ENCODE results near the gene PITHD1.

PITHD1 gene

DNA sequence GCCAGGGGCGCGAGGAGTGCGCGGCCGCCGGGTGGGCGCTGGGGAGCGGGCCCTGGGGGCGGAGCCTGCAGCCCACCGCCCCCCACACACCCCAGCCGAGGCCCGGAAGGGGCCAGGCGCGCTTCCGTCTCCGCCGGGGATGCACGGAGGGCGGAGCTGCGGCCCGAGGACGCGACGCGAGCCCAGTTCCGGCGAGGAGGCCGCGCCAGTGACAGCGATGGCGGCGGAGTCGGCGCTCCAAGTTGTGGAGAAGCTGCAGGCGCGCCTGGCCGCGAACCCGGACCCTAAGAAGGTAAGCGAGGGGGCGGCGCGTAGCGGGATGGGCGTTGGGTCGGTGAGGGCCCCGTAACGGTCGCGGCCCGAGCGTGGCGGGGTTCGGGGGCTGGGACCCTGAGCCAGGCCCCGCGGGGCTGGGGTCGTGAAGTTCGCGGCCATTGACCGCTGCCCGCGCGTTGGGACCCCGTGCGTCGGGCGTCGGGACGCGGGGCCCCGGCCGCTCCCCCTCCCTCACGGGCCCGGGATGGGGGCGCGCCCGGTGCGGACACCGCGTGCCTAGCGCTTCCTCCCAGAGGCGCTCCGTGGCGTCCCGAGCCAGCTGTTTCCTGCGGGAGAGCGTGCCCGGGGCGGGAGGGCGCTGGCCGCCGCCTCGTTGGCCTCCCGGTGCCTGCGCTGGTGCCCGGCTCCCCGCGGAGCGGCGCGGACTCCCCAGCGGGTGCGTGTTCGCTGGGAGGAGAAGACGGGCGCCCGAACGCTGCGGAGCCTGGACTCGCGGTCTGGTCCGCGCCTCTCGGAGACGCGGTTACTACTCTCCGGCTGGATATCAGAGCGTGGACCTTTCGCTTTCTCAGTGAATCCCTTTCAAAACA is 34.7 kb upstream of the PITHD1 start, which contains the start of gene ELOA:
TSS of gene ELOA (plus strand) at position 185 of the 866 bp plus-strand sequence. CDS start at position 218, 33 bp downstream.
- no peaks in the 10 kb centered on the region for H3K36me3 ChIP-seq (ENCODE audit: insufficient read depth, low read length)
- H3K27me3 ChIP-seq (ENCODE audit: insufficient read depth, low read length, poor library complexity, severe bottlenecking): no peaks in the 10 kb centered on the region
- H3K9me3 ChIP-seq (ENCODE audit: insufficient read depth, low read depth, low read length): no peaks in the 10 kb centered on the region
- peaks cover 50% of the 10 kb centered on the region for H4K20me1 ChIP-seq (ENCODE audit: insufficient read depth, low read length, poor library complexity, severe bottlenecking)
- H3K9me2 ChIP-seq (replicated peaks; ENCODE audit: low read depth, low read length): no peaks in the 10 kb centered on the region
- TF ChIP-seq EZH2phosphoT487 (IDR thresholded peaks at IDR 0.05; ENCODE audit: borderline replicate concordance): no peak
- TF ChIP-seq, protein P1, sequence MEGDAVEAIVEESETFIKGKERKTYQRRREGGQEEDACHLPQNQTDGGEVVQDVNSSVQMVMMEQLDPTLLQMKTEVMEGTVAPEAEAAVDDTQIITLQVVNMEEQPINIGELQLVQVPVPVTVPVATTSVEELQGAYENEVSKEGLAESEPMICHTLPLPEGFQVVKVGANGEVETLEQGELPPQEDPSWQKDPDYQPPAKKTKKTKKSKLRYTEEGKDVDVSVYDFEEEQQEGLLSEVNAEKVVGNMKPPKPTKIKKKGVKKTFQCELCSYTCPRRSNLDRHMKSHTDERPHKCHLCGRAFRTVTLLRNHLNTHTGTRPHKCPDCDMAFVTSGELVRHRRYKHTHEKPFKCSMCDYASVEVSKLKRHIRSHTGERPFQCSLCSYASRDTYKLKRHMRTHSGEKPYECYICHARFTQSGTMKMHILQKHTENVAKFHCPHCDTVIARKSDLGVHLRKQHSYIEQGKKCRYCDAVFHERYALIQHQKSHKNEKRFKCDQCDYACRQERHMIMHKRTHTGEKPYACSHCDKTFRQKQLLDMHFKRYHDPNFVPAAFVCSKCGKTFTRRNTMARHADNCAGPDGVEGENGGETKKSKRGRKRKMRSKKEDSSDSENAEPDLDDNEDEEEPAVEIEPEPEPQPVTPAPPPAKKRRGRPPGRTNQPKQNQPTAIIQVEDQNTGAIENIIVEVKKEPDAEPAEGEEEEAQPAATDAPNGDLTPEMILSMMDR (conservative IDR thresholded peaks at IDR 0.05; ENCODE audit: low read length): no peak
- H3K4me3 ChIP-seq (ENCODE audit: low read length, poor library complexity, severe bottlenecking): peak within 1 kb of the TSS; percentile 89
- H3K9ac ChIP-seq (ENCODE audit: low read depth, low read length, poor library complexity, severe bottlenecking): peak within 1 kb of the TSS; percentile 86
- peak within 1 kb of the TSS; percentile 91 for H2AFZ ChIP-seq (ENCODE audit: low read length)
- H3F3A ChIP-seq (ENCODE audit: low read depth): no peaks in the 10 kb centered on the region
- peak within 1 kb of the TSS; percentile 97 for H3K4me2 ChIP-seq (ENCODE audit: low read depth, low read length, poor library complexity, severe bottlenecking)
- H3K4me1 ChIP-seq (ENCODE audit: insufficient read depth, low read length, poor library complexity, severe bottlenecking): peaks cover 35% of the 10 kb centered on the region
- peaks cover 51% of the 10 kb centered on the region for H3K79me2 ChIP-seq (ENCODE audit: insufficient read depth, low read length)

DNA sequence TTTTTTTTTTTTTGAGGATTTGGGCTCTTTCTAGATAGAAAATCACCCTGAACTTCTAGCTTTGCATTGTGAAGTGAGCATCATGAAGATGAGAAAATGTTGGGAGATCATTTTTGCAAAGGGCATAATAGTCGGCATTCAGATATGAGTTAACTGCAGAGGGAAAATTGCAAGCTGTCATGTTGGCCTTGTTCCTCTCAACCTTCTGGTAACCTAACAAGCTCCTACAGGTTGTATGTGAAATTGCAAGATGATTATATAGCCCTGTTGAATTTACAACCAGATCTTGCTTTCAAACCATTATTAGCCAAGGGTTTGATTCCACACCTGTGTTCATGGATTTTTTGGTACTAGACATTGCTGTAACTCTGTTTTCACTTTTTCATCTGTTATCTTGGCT is 32.7 kb upstream of the PITHD1 start:
- Histone ChIP-seq H4K20me1 (ENCODE audit: insufficient read depth, low read length, poor library complexity, severe bottlenecking) (peaks cover 59% of the 10 kb centered on the region), H3K36me3 (ENCODE audit: insufficient read depth, low read length) (peaks cover 12% of the 10 kb centered on the region; the same call in 1 of the 2 replicates), H3K27me3 (ENCODE audit: insufficient read depth, low read length, poor library complexity, severe bottlenecking) (no peaks in the 10 kb centered on the region), H2AFZ (ENCODE audit: low read length) (no peak overlapping the region), H3K4me2 (ENCODE audit: low read depth, low read length, poor library complexity, severe bottlenecking) (peak overlapping the region; percentile 97), H3K4me1 (ENCODE audit: insufficient read depth, low read length, poor library complexity, severe bottlenecking) (peaks cover 40% of the 10 kb centered on the region), H3F3A (ENCODE audit: low read depth) (no peaks in the 10 kb centered on the region), H3K9me3 (ENCODE audit: insufficient read depth, low read depth, low read length) (no peaks in the 10 kb centered on the region), H3K9ac (ENCODE audit: low read depth, low read length, poor library complexity, severe bottlenecking) (peak overlapping the region; percentile 86), H3K9me2 (replicated peaks; ENCODE audit: low read depth, low read length) (no peaks in the 10 kb centered on the region), H3K79me2 (ENCODE audit: insufficient read depth, low read length) (peaks cover 64% of the 10 kb centered on the region), H3K4me3 (ENCODE audit: low read length, poor library complexity, severe bottlenecking) (peak overlapping the region; percentile 89)
- TF ChIP-seq, protein P1 (conservative IDR thresholded peaks at IDR 0.05; ENCODE audit: low read length): peak; percentile 60
- no peak for TF ChIP-seq EZH2phosphoT487 (IDR thresholded peaks at IDR 0.05; ENCODE audit: borderline replicate concordance)

DNA sequence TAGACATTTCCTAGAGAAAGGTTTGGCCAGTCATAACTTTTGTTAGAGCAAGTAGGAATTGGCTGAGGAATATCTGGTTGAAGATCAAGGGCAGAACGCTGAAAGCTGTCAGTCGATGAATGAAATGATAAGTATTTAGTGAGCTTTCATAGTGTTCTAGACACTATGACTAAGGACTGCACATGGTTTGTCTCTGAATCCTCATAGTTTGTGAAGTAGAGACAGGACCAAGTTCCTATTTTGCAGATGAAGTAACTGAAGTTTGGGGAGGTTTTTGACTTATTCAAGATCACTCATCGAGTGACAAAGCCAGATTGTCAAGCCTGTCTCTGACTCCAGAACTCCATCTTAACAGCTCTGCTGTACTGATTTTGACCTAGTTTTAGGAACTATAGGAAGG is 30.2 kb upstream of the PITHD1 start:
- peaks cover 37% of the 10 kb centered on the region for H3K36me3 ChIP-seq (ENCODE audit: insufficient read depth, low read length)

More for the DNA sequence above, 30.2 kb upstream of the PITHD1 start:
- no peak overlapping the region for H3K9ac ChIP-seq (ENCODE audit: low read depth, low read length, poor library complexity, severe bottlenecking)
- TF ChIP-seq EZH2phosphoT487 (IDR thresholded peaks at IDR 0.05; ENCODE audit: borderline replicate concordance): no peak
- TF ChIP-seq, protein P1 (conservative IDR thresholded peaks at IDR 0.05; ENCODE audit: low read length): no peak
- H3K4me2 ChIP-seq (ENCODE audit: low read depth, low read length, poor library complexity, severe bottlenecking): peak overlapping the region; percentile 53
- no peak overlapping the region for H3K4me3 ChIP-seq (ENCODE audit: low read length, poor library complexity, severe bottlenecking)
- H3K9me2 ChIP-seq (replicated peaks; ENCODE audit: low read depth, low read length): no peaks in the 10 kb centered on the region
- H3K79me2 ChIP-seq (ENCODE audit: insufficient read depth, low read length): peaks cover 74% of the 10 kb centered on the region
- H4K20me1 ChIP-seq (ENCODE audit: insufficient read depth, low read length, poor library complexity, severe bottlenecking): peaks cover 75% of the 10 kb centered on the region
- no peaks in the 10 kb centered on the region for H3K27me3 ChIP-seq (ENCODE audit: insufficient read depth, low read length, poor library complexity, severe bottlenecking)
- no peaks in the 10 kb centered on the region for H3K9me3 ChIP-seq (ENCODE audit: insufficient read depth, low read depth, low read length)
- no peaks in the 10 kb centered on the region for H3F3A ChIP-seq (ENCODE audit: low read depth)
- H3K4me1 ChIP-seq (ENCODE audit: insufficient read depth, low read length, poor library complexity, severe bottlenecking): peaks cover 35% of the 10 kb centered on the region
- no peak overlapping the region for H2AFZ ChIP-seq (ENCODE audit: low read length)
